GM19239 (cell line): ENCODE measurements around the gene EME1.
"Not testable (repeated sequence)": the region's sequence is repeated elsewhere in the genome, so short reads cannot be mapped to it uniquely, and the experiment has no call there.

Source experiments
- DNase-seq: peaks from one replicate; pipeline ENCODE4 v3.0.0; 2011; ENCODE audit warnings: low spot score; ENCODE audit not compliant: insufficient read length
- FAIRE-seq: peaks from 2 replicates; lab custom pipeline; 2011; peaks lifted over from hg19 to GRCh38; lab: Jason Lieb, UNC

The EME1 gene

DNA sequence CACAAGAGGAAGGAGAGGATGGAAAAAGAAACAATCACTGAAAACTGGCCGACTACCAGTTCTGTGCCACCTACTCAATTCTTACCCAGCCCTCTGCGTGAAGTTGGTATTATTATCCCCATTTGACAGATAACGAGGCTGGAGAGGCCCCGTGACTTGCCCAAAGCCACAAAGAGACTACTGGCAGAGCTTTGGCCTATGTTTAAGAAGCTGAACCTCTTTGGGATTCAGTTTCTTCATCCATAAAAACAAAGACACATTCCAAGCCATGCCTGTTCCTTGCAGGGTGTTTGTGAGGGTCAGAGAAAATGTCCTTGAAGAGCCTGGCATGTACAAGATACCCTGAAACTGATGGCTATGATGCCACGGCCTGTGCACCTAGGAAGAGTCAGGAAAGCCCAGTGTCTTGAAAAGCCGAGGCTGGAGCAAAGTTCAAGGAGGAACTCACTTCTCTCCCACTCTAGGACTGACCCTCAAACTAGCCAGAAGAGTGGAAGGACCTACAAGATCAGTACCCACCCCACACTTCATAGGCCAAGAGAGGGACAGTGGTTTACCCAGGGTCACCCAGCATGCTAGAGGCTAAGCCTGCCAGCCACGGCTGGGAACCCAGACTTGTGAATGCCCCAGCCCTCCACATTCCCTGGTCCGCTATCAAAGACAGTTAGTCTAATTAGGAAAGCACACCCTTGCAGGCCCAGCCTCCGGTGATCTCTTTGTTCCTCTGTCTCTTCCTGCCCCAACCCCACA lies 51.4 kb downstream of the EME1 start:
- FAIRE-seq (no peak), DNase-seq (no peak)

GRCh38 chr17:50424996-50425681 lies 52.1 kb downstream of the EME1 start:
- FAIRE-seq = no peak
- DNase-seq = no peak

DNA sequence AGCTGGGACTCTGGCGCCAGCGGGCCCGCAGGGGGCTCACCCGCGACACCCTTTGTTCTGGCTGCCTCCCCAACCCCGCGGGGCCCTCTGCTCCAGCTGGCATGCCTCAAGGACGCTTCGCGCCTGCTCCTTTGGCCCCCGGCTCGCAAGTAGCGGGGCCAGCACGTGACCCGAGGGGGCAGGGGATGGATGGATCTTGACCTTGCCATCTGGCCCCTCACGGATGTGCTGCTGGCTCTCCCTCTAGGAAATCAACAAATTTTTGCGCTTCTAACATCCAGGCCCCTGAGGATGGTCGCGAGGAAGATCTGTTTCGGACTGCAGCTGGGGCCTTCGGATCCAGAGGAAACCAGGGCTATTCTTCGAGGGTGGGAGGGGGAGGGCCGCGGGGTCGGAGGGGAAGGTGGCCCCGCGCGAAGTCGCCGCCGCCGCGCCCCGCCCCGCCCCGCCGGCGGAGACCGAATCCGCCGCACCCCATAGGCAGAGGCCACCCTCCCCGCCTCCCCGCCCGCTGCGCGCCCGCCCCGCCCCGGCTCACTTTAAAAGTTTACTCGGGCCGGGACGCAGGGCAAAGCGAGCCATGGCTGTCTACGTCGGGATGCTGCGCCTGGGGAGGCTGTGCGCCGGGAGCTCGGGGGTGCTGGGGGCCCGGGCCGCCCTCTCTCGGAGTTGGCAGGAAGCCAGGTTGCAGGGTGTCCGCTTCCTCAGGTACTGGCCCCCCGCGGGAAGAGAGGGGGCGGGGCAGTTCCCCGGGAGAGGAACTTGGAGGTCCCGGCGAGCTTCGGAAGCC lies 52.8 kb downstream of the EME1 start, which contains the start of gene ACSF2:
TSS of gene ACSF2 (plus strand) at position 537 of the 790 bp plus-strand sequence. CDS start at position 581, 44 bp downstream.
- FAIRE-seq (no peak), DNase-seq (peak; percentile 74)

DNA sequence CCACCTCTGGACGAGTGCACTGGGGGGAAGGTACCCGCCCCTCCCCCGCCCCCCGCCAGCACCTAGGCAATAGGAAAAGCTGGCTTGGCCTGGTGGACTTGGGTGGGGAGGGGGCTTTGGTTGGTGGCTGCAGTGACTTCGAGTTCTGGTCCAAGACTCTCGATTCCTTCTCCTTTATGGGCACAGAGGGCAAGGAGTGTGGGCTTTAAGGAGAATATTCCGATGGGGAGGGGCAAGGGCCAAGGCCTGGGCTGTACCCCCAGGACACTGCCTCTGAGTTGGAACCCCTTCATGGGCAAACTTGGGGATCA lies 53.4 kb downstream of the EME1 start:
- DNase-seq (no peak), FAIRE-seq (peak; percentile 26)

DNA sequence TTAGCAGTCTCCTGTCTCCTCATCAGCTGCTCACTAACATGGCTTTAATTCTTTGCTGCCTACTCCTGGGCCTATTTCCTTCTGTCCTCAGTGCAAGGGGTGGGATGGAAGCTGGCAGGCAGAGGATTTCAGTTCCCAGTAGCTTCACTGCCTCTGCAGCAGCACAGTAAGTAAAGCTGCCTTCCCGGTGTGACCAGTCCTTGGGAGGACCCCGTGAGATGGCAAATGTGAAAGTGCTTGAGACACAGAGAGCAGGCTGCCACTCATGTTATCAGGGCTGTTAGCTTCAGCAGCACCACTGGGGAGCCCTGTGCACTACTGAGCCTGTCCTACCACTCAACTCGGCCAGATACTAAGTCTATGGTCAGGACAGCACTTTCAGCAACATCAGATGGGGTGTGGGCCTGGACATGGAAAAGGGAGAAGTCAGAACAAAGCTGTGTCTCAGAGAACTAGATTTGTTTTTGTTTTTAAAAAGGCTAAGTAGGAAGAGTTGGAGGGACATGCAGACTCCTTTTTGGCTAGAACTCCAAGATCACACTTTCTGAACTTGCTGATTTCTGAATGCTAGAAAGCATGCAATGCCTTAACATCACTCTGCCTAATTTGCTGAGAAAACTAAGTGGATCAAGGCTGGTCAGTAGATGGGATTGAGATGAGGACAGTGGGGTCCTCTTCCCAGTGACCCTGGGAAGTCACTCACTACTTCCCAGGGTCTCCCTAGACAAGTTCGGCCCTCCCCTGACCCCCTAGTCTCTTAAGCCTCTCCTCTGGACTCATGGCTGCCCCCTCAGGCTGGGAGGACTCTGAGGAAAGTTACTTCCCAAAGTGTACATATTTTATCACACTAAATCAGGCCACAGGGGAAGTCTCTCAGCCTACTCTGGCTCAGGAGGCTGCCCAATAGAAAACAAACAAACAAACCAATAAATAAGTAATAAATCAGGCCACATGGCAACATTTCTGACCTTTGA lies 54.1 kb downstream of the EME1 start:
- DNase-seq = peak; percentile 55
- peak; percentile 74 for FAIRE-seq

DNA sequence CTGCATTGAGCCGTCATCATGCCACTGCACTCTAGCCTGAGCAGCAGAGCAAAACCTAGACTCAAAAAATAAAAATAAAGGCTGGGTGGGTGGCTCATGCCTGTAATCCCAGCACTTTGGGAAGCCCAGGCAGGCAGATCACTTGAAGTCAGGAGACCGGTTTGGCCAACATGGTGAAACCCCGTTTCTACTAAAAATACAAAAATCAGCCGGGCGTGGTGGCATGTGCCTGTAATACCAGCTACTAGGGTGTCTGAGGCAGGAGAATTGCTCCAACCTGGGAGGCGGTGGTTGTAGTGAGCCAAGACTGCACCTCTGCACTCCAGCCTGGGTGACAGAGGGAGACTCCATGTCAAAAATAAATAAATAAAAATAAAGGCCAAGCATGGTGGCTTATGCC lies 55.1 kb downstream of the EME1 start:
- not testable (repeated sequence) for DNase-seq, FAIRE-seq

DNA sequence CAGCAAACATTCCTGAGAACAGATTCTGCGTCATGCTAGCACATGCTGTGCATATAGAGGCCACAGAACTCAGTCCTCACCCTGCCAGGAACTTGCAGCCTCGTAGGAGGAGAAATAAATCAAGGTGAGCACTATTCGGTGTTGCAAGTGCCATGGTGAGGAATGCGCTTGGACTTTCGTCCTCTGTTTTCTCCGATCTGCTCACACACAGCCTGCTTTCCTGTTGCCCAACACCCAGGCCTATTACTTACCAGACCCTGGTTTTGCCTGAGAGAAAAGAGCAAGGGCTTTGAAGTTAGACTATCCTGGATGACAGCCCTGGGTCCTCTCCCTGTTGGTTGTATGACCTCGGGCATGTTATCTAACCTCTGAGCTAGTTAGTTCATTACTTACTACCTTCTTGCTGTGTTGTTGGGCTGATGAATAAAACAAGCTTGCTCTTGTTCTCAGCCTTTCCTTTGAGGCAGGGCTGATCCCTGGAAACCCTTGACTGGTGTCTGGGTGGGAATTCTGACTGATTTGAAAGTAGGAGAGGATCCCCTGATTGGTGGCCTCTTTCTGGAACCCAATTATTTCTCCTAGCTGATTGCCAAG lies 55.9 kb downstream of the EME1 start:
- FAIRE-seq = no peak
- DNase-seq = no peak

GRCh38 chr17:50429793-50430192 lies 56.8 kb downstream of the EME1 start:
- FAIRE-seq (no peak), DNase-seq (no peak)
